Choroid plexus epithelial cell (primary cell): Measurements from ENCODE around the gene HACD3.
A peak's percentile ranks its signal among the peaks of the same experiment; 100 is the strongest.

Experiments used
- DNase-seq: peaks from one replicate; pipeline ENCODE4 v3.0.0-alpha.2; 2010; ENCODE audit warnings: low read depth
- H3K4me3 ChIP-seq: 2 replicates; pipeline ENCODE4 v1.5.1; 2011; ENCODE audit warnings: low read depth, mild to moderate bottlenecking, control low read depth, low read length, moderate library complexity
- TF ChIP-seq, protein P1 (sequence below): conservative IDR thresholded peaks from 2 replicates; pipeline ENCODE4 v1.5.1; 2011; ENCODE audit warnings: low read depth, mild to moderate bottlenecking, control low read depth, inconsistent platforms, low read length, moderate library complexity

HACD3 gene

DNA sequence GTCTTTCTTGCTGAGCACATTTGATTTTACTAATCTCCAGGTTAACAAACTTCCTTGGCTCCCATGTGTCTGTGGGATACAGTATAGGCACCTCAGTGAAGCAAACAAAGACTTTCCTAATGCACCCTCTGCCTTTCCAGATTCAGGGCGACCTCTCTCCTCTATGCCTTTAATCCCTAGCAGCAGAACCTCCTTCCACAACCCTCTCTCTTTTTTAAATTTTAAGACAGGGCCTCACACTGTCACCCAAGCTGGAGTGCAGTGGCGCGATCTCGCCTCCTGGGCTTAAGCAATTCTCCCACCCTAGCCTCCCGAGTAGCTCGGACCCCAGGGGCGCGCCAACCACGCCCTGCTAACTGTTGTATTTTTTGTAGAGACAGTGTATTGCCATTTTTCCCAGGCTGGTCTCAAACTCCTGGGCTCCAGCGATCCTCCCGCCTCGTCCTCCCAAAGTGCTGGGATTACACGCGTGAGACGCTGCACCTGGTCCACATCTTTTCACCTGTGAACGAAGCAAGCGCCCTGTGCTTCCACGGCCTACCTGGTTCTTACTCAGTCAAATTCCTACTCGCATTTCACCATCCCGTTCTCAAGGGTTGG is 1.7 kb upstream of the HACD3 start:
- TF ChIP-seq, protein P1, sequence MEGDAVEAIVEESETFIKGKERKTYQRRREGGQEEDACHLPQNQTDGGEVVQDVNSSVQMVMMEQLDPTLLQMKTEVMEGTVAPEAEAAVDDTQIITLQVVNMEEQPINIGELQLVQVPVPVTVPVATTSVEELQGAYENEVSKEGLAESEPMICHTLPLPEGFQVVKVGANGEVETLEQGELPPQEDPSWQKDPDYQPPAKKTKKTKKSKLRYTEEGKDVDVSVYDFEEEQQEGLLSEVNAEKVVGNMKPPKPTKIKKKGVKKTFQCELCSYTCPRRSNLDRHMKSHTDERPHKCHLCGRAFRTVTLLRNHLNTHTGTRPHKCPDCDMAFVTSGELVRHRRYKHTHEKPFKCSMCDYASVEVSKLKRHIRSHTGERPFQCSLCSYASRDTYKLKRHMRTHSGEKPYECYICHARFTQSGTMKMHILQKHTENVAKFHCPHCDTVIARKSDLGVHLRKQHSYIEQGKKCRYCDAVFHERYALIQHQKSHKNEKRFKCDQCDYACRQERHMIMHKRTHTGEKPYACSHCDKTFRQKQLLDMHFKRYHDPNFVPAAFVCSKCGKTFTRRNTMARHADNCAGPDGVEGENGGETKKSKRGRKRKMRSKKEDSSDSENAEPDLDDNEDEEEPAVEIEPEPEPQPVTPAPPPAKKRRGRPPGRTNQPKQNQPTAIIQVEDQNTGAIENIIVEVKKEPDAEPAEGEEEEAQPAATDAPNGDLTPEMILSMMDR, result no peak
- no peak for DNase-seq
- no peak overlapping the region for H3K4me3 ChIP-seq

DNA sequence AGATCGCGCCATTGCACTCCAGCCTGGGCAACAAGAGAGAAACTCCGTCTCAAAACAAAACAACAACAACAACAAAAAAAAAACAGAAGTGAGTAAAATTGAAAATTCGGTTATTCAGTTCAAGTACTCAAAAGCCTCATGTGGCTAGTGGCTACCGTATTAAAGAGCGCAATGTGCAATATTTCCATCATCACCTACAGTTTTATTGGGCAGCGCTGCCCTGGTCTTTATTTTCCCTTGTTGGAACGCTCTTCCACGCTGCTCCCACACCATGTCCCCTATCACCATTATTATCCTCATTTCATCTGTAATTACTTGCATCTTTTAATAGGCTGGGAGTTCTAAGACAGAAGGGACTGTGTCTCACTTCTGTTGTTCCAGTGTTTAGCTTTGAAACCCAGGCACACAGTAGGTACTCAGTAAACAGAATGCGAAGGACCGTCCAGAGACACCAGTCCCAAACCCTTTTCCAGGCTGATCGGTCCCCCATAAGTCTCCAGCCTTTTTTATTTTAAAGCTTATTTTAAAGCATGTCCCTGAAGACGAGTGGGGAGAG is 423 bp upstream of the HACD3 start:
- DNase-seq, result no peak
- peak overlapping the region; percentile 80 for H3K4me3 ChIP-seq
- TF ChIP-seq, protein P1, result no peak

DNA sequence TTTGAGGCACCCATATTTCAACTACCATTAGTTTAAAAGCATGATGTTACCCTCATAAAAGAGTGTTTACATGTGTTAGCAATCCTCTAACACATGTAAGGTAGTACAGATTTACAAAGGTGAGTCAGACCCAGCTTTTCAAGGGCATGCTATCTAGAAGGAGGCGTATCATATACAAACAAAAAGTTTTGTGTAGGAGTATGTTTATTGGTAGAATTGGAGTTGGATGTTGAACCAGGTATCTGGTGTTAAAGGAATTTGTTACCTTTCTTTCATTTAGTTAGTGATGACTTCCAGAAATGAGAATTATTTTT is 2.4 kb downstream of the HACD3 start:
- H3K4me3 ChIP-seq, result no peak overlapping the region
- DNase-seq, result peak; percentile 67
- TF ChIP-seq, protein P1, result no peak

- peak; percentile 38 for DNase-seq
- H3K4me3 ChIP-seq, result no peak overlapping the region
These were observed 2.9 kb downstream of the HACD3 start for GRCh38 chr15:65533057-65533756.

DNA sequence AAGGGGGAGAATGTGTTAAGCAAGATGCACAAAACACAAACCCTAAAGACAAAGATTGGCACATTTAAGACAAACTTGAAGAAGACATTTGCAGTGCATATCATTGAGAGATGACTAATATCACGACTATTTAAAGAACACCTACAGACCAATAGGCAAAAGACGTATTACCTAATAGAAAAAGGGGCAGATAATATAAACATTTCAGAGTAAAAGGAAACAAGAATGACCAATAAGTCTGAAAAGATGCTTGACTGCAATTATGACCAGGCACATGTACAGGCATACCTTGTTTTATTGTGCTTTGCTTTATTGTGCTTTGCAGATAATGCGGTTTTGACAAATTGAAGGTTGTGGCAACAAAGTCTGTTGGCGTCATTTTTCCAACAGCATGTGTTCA is 4.9 kb downstream of the HACD3 start:
- TF ChIP-seq, protein P1, result no peak
- DNase-seq, result peak; percentile 51
- H3K4me3 ChIP-seq, result no peak overlapping the region

More at GRCh38 chr15:65533057-65533756, 2.9 kb downstream of the HACD3 start:
- TF ChIP-seq, protein P1, result no peak

GRCh38 chr15:65540314-65540713 is 10.1 kb downstream of the HACD3 start:
- TF ChIP-seq, protein P1, result no peak
- no peak for DNase-seq
- H3K4me3 ChIP-seq, result no peak overlapping the region
